ENCODE results near the gene SPOCK1.

GRCh38 chr5:137026296-137026695 lies 472.8 kb downstream of the SPOCK1 start:
- no peak for TF ChIP-seq CTCF (conservative IDR thresholded peaks at IDR 0.05; ENCODE audit: low read depth, low read length)
- no peak for TF ChIP-seq EZH2 (IDR thresholded peaks at IDR 0.05; ENCODE audit: borderline replicate concordance, low read depth, low read length, poor library complexity, severe bottlenecking)

Measured in A673 (cell line).